K562 (cell line): ENCODE data around the gene KISS1R. TPM values are rescaled to one million over a fixed set of nuclear protein-coding genes. Genes with fewer than 3 reads are reported as not detected.

ENCODE experiments used
- ARNT ChIP-seq, 2 experiments: fragments of 450-650 bp; IDR thresholded peaks; 2 replicates each; pipeline ENCODE4 v1.6.1; 2016; ENCODE audit warnings: mild to moderate bottlenecking in 1 of 2
- BRD9 ChIP-seq: fragments of 450-650 bp; IDR thresholded peaks from 2 replicates; pipeline ENCODE4 v1.6.1; 2018; ENCODE audit warnings: low read depth; ENCODE audit not compliant: partially characterized antibody
- CEBPG ChIP-seq, 3 experiments: fragments of 200-800 bp in 1 of 3; sonication (Bioruptor generic) in 1 of 3; sonication (generic) in 1 of 3; formaldehyde crosslinking in 1 of 3; IDR thresholded peaks in 2 of 3; conservative IDR thresholded peaks in 1 of 3; 2 replicates each; pipeline versions ENCODE4 v1.6.1 to v1.8.0; 2016 to 2022; ENCODE audit warnings: missing compliant biosample characterization in 2 of 3, missing genetic modification characterization in 2 of 3, mild to moderate bottlenecking in 1 of 3, missing genetic modification reagents in 1 of 3
- DNMT1 ChIP-seq: fragments of 450-650 bp; IDR thresholded peaks from 2 replicates; pipeline ENCODE4 v1.6.1; 2016; ENCODE audit warnings: antibody characterized with exemption, mild to moderate bottlenecking
- EGR1 ChIP-seq: fragments of 450-650 bp; conservative IDR thresholded peaks from 2 replicates; pipeline ENCODE4 v1.6.1; 2017; ENCODE audit warnings: mild to moderate bottlenecking
- MAZ ChIP-seq, 2 experiments: fragments of 450-650 bp in 1 of 2; sonication (generic) in 1 of 2; formaldehyde crosslinking; IDR thresholded peaks in 1 of 2; conservative IDR thresholded peaks in 1 of 2; 2 replicates each; pipeline versions ENCODE4 v1.4.0 to v1.5.0; 2020; ENCODE audit warnings: mild to moderate bottlenecking in 1 of 2, missing genetic modification reagents in 1 of 2
- MITF ChIP-seq: IDR thresholded peaks from 2 replicates; pipeline ENCODE4 v1.6.1; 2014; ENCODE audit warnings: antibody characterized with exemption
- NEUROD1 ChIP-seq: fragments of 150-350 bp; IDR thresholded peaks from 2 replicates; pipeline ENCODE4 v1.6.1; 2014; ENCODE audit warnings: borderline replicate concordance, low read length, low read depth; ENCODE audit not compliant: partially characterized antibody
- PTBP1 ChIP-seq: fragments of 200-400 bp; formaldehyde crosslinking; IDR thresholded peaks from 2 replicates; pipeline ENCODE4 v1.6.1; 2017; ENCODE audit warnings: low read depth, low read length
- PTTG1 ChIP-seq: fragments of 450-650 bp; IDR thresholded peaks from 2 replicates; pipeline ENCODE4 v1.6.1; 2016; ENCODE audit warnings: low read depth, mild to moderate bottlenecking, missing genetic modification characterization, missing compliant biosample characterization
- RNF2 ChIP-seq: sonication (generic); IDR thresholded peaks from 2 replicates; pipeline ENCODE4 v1.6.1; 2016
- SRSF7 ChIP-seq: fragments of 200-400 bp; formaldehyde crosslinking; optimal IDR thresholded peaks from 2 replicates; pipeline ENCODE3; 2017; ENCODE audit warnings: mild to moderate bottlenecking, low read depth, low read length
- VEZF1 ChIP-seq: fragments of 200-800 bp; sonication (Bioruptor generic); IDR thresholded peaks from 2 replicates; pipeline ENCODE4 v1.6.1; 2017; ENCODE audit warnings: missing genetic modification characterization, missing compliant biosample characterization
- ZC3H4 ChIP-seq: sonication (generic); formaldehyde crosslinking; IDR thresholded peaks from 2 replicates; pipeline ENCODE4 v1.9.0; 2021; ENCODE audit warnings: missing genetic modification reagents, borderline replicate concordance
- ZNF347 ChIP-seq: fragments of 450-650 bp; formaldehyde crosslinking; IDR thresholded peaks from 2 replicates; pipeline ENCODE4 v1.4.0; 2020; ENCODE audit warnings: low read depth, mild to moderate bottlenecking, moderate library complexity
- ZNF583 ChIP-seq: fragments of 250-450 bp; sonication (Bioruptor Pico); IDR thresholded peaks from 2 replicates; pipeline ENCODE4 v1.4.0; 2020
- ZNF707 ChIP-seq: fragments of 250-450 bp; sonication (Bioruptor Pico); conservative IDR thresholded peaks from 2 replicates; pipeline ENCODE4 v1.8.0; 2022; ENCODE audit warnings: inconsistent platforms, mild to moderate bottlenecking, moderate library complexity
- polyA plus RNA-seq, 8 experiments: library from polyadenylated mRNA; depleted of rRNA in 4 of 8; stranded (reverse) in 5 of 8; unstranded in 3 of 8; fragments of >200 nt; fragmentation: Nextera tagmentation in 2 of 8; fragmentation: Illumina TruSeq in 1 of 8; extraction: Ambion mirVana in 2 of 8; extraction: Trizol in 1 of 8; gene quantifications; 2 replicates each; pipeline versions ENCODE4 v1.2.1 to v1.2.3, GENCODE V29; 2011 to 2014; ENCODE audit warnings: inconsistent platforms in 1 of 8, missing spikeins in 1 of 8
- total RNA-seq, 7 experiments: library from RNA; depleted of rRNA in 6 of 7; stranded (reverse); fragments of >200 nt in 6 of 7; fragmentation: Illumina TruSeq in 2 of 7; extraction: Trizol in 2 of 7; gene quantifications; 2 replicates each; pipeline versions ENCODE4 v1.2.1 to v1.2.3, GENCODE V29; 2011 to 2021; ENCODE audit warnings: low replicate concordance in 1 of 7

Gene KISS1R
- total and polyA plus RNA-seq, 9 of the 15 experiments (the other 6 are each of a cell fraction or from before 2014, with no cell fraction given), result 0.37 to 39.4 (median 2.0) TPM

- TF ChIP-seq VEZF1 (CRISPR knock-in tag), result peak; percentile 61; the same call in 1 of the 2 replicates
- no peak for TF ChIP-seq MITF
- no peak for TF ChIP-seq ZNF347
- TF ChIP-seq ARNT (IDR thresholded peaks at IDR 0.05), result no peak
- no peak for TF ChIP-seq SRSF7
- no peak for TF ChIP-seq PTTG1 (tag)
- TF ChIP-seq RNF2, result no peak
- no peak for TF ChIP-seq PTBP1
- no peak for TF ChIP-seq ZC3H4 (CRISPR knock-in tag)
- TF ChIP-seq DNMT1, result no peak
- no peak for TF ChIP-seq ZNF707 (CRISPR knock-in tag)
- no peak for TF ChIP-seq ZNF583 (CRISPR knock-in tag)
- TF ChIP-seq CEBPG (CRISPR knock-in tag; IDR thresholded peaks at IDR 0.05), result no peak
- TF ChIP-seq CEBPG (tag; conservative IDR thresholded peaks at IDR 0.05 in 1 of 2, IDR thresholded peaks at IDR 0.05 in 1 of 2), result peak; percentile 26 to 59; a peak in 2 of 4 replicates
- TF ChIP-seq NEUROD1, result no peak
- TF ChIP-seq MAZ (CRISPR knock-in tag; conservative IDR thresholded peaks at IDR 0.05 in 1 of 2, IDR thresholded peaks at IDR 0.05 in 1 of 2), result peak in 1 of 2 experiments; percentile 20; a peak in 1 of 4 replicates
- TF ChIP-seq EGR1, result no peak
- TF ChIP-seq BRD9, result no peak
Measured at GRCh38 chr19:926589-927350, 9.6 kb downstream of the KISS1R start (continued).
